HG03039 (cell line): ENCODE results near the gene MROH9.
"Not testable (repeated sequence)": the region's sequence is repeated elsewhere in the genome, so short reads cannot be mapped to it uniquely, and the experiment has no call there.

Experiments
- ATAC-seq: cut with Tn5 transposase; IDR thresholded peaks from one replicate; pipeline ENCODE4 v1.9.1; 2021; ENCODE audit warnings: mild to moderate bottlenecking, moderate library complexity; ENCODE audit not compliant: unreplicated experiment

MROH9 gene, protein sequence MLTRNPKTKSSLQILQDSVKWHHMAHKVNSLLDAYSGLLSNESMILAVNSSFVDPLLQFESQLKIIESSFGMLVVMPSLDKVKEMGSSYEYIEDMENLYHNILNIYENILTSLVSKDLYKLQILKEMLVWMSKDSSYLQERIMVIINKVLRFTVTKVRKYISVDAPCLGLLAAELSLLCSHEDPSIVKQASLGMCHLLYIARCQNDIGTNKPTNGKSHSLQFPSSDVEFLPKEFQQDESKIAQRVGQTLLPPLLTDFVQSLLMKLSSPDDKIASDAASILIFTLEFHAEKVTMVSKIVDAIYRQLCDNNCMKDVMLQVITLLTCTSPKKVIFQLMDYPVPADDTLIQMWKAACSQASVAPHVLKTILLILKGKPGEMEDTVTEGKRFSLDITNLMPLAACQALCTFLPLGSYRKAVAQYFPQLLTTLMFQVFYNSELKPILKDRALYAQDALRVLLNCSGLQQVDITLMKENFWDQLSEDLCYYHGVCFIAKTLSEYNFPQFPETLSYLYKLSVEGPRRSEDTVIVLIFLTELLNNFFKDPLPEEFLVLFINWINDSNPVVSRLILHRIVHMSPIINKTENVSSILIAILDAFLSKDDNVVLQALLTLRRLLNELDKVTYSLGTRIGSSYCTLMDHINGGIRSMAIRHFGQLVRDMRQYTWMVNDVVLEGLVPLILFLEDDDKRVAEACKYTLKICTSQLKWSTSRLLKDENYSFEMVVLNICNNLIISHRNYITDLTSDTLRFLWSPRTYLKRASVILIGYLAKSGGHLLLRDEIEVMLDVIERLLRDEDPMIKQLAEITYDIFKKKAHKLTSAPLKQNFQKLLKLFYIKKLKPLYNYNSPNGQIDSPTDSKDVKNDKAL

DNA sequence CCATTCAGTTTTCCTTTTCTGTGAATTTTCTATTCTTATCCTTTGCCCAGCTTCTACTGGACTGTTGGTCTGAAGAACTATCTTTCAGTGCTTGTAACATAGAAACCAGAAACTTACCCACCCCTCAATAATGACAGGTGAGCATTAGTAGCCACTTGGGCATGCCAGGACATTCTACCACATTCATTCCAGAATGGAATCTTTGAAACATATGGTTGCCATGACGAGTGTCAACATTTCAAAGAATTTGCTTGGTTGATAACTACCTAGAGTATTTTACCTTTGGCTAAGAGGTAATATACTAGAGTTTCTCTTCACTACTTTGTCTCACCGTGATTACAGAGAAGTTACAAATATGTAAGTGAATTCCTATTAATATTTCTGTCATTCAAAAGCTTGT is at the start of gene MROH9:
Gene MROH9 (plus strand): TSS at position 304 of the 400 bp plus-strand sequence. CDS start 10,023 bp downstream, outside the sequence.
- no peak for ATAC-seq

DNA sequence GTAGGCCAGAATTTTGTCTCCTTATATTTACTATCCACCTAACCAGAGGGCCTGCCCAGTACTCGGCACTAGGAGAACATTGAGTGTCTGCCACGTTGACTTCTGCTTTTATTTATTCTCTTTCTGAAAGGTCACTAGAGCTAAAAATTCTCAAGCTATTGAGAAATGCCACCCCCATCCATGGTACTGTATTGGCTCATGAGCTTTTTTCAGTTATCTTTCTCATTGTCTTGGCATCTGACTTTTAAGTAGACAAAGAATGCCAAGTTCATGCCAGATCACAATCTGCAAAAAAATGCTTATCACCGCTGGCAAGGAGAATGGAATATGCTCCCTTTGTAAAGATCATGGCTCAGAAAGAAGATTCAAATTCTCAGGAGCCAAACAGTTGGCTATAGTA is 49.8 kb upstream of the MROH9 start:
- no peak for ATAC-seq

DNA sequence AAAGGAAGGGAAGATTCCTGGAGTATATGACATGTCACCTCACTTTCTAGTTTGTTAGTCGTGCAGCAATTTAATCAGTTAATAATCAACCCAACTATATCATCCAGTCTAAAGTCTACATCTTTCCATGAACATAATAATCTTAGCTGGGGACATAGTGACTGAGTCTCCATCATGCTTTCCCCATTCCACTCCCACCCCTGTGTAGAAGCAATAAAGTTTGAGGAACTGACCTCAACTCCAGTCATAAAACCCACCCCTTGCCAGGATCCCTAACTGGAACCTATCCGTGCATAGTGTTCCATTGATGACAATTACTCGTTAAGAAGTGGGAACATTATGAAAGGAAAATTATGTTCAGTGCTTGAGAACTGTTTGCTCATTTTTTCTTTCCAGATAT is 48.9 kb upstream of the MROH9 start:
- ATAC-seq, result no peak

DNA sequence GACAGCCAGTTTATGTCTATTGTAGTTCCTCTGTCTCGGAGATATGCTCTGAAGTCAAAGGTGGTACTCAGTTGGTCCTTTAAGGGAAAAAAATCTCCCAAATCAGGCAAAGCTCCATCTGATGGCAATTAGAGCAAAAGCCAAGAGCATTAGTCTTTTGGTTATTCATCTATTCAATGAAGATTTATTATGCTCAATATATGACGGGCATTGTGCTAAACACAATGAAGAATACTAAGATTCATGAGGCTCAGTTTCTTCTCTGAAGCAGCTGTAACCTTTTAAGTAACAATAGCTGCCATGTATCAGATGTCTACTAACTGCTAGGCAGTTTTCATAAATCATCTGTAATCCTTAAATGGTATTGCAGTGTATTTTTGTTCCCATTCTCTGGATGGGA is 47.6 kb upstream of the MROH9 start:
- no peak for ATAC-seq

DNA sequence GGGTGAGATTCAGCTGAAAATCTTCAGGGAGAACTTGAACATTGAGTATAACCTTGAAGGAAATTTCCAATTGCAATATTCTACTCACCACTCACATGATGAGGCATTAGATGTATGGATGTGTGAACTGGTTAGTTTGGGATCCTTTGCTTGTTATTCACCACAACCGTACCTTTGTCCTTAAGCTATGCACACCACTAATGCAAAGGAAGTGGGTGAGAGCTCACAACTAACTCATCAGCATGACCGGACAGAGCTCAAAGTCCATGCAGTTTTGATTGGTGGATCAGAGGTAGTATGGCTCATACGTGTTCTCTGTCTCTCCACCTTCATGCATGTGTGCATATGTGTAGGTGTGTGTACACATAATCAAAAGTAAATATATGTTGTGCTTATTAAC is 43.5 kb upstream of the MROH9 start:
- no peak for ATAC-seq

DNA sequence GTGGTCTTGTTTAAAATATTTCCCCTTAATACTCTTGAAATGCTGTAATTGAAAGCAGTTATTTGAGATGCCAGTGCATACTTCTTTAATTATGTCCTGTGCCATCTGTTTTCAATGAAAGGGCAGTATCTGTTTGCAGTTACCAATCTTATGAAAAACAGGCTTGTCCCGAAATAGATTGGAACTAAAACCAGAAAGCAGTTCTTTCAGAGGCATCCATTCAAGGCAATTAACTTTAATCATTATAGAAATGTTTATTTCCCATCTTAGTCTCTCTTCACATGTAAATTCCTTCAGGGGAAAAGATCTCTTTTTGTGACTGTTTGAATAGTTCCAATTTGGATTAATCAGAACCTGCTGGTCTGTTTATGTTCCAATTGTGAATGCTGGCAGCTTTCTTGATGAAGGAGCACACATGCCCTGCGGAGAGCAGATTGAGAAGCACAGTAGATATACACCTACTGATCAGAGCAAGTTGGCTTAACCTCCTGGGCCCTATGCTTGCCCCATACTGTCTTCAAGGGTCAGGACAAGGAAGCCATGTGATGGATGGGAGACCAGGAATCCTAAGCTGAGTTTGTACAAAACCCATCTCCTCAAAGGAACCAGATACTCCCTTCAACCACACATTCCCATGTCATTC is 41.6 kb upstream of the MROH9 start:
- no peak for ATAC-seq

DNA sequence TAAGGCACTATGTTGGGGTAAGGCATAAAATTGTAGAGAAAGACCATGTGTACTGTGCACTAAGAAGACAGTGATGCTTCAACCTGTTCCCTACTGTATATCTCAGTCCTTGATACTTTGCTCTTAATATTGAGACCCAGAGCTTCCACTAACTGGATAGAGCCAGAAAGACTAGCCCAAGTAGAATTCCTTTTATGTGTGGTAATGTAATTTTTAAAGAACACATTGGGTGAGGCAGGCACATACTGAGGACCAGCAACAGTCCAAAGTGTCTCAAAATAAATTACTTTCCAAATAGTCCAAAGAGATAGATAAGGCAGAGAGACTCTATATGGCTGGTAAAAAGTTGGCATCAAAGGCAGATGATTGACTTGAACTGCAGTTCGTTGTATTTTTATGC is 31.4 kb upstream of the MROH9 start:
- no peak for ATAC-seq

DNA sequence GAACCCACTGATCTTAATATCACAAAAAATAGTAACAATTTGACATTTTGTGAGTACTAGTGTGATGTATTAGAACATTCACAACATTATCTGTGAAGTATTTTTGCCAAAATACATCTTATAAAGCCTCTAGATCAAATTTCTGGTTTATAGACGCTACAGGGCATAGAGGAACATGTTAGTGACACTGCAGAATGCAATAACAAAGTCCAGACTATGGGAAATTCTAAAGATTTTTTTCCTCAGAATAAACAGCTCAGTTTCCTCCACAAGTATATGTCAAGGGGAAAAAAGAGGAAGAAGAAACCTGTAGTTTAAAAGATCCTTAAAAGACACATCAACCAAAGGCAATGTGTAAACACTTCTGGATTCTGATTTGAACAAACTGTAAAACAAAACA is 26.4 kb upstream of the MROH9 start:
- ATAC-seq, result no peak

DNA sequence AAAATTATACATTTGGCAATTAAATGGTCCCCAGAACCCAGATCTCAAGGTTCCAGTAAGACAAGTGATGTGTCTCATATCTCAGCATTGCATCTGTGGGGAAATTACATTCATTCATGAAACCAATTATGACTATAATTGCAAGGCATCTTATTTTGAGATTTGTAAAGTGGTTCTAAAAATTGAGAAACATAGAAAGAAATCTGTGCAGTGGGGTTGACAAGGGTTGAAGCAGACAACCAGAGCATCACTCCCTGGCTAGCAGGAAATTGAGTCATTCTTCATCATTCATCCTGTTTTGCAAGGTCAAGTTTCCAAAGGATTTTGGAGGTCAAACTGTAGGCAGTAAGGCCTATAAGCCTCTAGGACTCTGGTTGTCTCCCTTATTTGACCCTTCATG is 25.1 kb upstream of the MROH9 start:
- ATAC-seq, result no peak

DNA sequence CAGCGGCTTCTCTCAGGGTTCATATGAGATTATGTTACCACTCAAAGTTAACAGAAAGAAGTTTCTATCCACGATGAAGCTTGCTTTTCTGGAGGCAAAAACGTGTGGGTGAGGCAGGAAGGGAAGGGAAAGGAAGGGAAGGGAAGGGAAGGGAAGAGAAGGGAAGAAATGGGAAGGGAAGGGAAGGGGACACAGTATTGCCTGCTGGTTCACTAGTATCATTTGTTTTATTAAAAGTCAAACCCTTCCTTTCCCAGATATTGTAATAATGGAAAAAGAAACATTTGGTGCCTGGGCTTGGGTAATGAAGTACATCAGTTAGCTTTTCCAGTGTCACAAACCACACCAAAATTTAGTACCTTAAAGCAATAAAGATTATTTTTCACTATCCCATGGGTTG is 18.0 kb upstream of the MROH9 start:
- no peak for ATAC-seq

DNA sequence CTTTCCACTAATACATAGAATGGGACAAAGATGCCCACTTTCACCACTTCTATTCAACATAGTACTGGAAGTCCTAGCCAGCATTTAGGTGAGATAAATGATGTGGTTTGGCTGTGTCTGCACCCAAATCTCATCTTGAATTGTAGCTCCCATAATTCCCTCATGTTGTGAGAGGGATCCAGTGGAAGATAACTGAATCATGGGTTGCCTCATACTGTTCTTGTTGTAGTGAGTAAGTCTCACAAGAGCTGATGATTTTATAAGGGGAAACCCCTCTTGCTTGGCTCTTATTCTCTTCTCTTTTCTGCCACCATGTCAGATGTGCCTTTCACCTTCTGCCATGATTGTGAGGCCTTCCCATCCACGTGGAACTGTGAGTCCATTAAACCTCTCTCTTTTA is 10.7 kb upstream of the MROH9 start:
- not testable (repeated sequence) for ATAC-seq

DNA sequence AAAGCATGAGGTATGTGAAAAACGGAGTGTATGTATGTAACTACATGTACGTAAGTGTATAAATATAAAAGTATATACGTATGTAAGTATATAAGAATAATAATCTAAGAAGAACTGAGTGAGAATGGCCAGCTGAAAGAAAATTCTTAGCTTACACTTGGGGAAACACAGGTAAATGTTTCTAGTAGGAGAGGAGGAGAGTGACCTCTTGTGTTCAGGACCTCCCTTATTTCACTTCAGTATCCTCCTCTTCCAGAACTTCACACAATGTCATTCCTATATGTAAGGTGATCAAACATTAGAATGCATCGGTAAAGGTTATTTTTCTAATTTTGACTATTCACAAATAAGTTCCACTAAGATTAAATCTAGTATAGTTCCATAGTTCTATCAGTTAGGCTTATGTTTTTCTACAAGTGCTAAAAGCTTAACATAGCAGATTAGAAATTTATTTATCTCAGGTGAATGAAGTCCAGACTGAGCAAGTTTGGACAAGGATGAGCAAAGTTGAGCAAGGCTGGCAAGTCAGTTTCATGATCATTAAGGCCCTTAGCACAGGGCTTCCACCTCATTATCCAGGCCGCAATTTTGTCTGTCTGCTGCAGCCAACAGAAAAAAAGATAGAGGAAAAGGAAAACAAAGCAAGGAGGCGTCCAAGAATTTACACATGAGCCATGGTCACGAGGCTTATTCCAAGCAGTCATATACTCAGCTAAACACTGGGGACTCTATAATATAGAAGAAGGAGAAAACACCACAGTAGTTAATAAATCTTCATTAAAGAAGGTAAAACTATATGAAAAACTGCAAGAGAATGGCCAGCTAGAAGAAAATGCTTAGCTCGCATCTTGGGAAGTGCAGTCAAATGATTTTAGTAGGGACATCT is 7.1 kb upstream of the MROH9 start:
- ATAC-seq, result no peak

DNA sequence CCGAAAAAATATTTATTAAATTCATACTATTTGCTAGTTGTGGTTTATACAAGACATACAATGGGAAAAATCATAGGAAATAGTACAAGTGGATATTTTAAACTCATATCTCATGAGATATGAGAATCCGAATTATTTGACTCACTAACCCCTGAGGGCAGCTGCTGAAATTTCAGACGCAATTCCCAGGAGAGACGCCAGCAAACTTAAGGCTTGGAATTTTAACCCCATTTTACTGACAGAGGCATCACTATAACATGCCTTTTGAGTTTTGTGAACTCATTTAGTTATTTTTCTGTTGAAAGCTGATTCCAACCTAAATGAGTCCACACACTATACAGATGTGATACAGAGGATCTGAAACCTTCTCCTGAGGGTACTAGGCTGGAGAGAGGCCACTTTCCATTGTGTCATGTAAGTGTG is 5.9 kb upstream of the MROH9 start:
- no peak for ATAC-seq

DNA sequence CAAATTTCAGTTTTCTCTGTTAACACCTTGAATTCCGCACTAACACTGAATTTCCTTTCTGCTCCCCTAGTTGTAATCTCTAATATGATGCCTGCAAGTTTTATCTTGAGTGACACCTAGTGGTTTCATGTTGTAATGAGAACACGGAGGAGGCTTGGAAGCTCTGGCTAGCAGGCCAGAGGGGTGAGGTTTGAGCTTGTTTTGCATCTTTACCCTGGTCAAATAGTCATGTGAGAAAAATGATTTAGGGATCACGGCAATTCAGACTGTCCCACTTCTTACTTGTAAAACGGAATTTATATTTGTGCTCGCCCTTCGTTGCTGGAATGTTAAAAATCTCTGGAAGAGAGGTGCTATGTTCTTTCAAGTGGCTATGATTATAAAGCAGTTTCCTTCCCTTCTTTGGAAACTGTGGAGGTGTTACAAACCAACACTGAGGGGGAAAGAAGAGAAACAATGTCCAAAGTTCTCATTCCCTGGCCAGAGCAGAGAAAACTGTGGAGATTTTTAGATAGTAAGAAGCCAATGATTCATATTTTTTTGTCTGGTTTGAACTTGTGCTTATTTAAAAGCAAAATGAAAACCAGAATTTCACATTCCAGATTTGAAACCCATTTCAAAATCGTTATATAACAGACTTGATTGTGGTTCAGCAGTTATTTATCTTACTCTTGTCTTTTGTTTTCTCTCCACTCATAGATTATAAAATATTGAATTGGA is 5.3 kb upstream of the MROH9 start:
- peak; percentile 91 for ATAC-seq

DNA sequence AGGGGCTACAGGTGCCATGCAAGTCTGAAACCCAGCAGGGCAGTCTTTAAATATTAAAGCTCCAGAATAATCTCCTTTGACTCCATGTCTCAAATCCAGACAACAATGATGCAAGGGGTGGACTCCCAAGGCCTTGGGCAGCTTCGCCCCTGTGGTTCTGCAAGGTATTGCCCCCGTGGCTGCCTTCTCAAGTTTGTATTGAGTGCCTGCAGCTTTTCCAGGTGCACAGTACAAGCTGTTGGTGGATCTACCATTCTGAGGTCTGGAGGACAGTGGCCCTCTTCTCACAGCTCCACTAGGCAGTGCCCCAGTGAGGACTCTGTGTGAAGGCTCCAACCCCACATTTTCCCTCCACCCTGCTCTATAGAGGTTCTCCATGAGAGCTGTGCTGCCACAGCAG is 3.7 kb upstream of the MROH9 start:
- ATAC-seq, result no peak

DNA sequence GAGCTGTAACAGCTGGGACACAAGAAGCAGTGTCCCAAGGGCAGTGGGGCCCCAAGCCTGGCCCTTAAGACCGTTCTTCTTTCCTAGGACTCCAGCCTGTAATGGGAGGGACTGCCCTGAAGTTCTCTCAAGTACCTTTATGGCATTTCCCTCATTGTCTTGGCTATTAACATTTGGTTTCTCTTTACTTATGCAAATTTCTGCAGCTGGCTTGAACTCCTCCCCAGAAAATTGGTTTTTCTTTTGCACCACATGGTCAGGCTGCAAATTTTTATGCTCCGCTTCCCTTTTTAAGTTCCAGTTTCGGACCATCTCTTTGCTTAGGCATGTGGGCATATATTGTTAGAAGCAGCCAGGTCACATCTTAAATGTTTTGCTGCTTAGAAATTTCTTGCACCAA is 3.1 kb upstream of the MROH9 start:
- no peak for ATAC-seq

DNA sequence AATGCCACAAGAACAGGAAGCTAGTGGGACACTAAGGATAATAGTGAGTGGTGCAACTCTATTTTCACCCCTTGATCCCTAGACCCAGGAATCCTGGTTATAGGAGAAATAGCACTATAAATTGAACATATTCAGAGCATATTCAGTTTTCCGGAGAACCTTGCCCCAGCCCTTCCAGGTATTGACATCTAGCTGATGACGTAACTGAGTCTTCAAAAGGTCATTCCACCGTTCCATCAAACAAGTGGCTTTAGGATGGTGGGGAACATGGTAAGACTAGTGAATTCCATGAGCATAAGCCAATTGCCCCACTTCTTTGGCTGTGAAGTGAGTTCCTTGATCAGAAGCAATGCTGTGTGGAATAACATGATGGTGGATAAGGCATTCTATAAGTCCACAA is 2.9 kb downstream of the MROH9 start:
- no peak for ATAC-seq

DNA sequence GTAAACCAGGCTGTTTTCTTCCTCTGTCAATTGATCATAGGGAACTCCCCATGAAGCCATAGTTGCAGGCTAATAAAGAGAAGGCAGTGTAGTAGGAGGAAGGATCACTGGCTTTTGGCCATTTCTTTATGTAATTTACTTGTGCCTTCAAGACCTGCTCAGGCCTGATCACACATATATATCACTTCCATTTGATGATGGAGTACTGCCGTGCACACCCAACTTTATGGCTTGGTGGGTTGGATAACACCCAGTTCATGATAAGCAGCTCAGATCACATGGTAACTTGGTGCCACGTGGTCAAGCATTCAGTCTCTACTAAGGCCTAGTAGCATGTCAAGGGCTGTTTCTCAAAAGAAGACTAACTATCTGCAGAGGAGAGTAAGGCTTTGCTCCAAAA is 4.1 kb downstream of the MROH9 start:
- no peak for ATAC-seq

DNA sequence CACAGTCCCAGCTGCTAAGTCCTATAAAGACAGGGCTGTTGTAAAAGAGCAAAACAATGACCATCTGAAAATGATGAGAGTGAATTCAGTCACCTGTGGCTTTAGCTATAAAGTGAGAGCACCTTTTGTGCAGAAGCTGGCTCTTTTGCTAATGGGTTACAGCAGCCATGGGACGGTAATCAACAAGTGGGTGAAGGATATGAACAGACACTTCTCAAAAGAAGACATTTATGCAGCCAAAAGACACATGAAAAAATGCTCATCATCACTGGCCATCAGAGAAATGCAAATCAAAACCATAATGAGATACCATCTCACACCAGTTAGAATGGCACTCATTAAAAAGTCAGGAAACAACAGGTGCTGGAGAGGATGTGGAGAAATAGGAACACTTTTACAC is 16.4 kb downstream of the MROH9 start:
- not testable (repeated sequence) for ATAC-seq

DNA sequence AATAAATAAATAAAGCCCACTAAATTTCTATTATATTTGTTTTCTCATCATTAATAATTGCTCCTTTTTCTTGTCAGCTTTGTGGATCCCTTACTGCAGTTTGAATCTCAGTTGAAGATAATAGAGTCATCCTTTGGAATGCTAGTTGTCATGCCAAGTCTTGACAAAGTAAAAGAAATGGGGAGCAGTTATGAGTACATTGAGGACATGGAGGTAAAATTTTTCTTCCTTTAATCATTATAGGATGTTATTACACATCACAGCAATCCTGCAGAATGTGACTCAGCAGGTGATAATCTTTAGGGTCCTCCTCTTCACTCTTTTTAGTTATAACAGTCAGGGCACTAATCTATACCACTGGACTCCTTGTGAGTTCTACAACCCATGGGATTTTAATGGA is 24.1 kb downstream of the MROH9 start:
- no peak for ATAC-seq
